Endometrial microvascular endothelial cells (primary cell): Measurements from ENCODE around the gene FAM72C. TPM values are rescaled to one million over a fixed set of nuclear protein-coding genes. Genes with fewer than 3 reads are reported as not detected.
"Not testable (repeated sequence)": the region's sequence is repeated elsewhere in the genome, so short reads cannot be mapped to it uniquely, and the experiment has no call there.

Experiments used
- in situ Hi-C: cut with HindIII; loops from 2 replicates; pipeline ENCODE4 v1.10.0; 2017; ENCODE audit warnings: low sequenced_read_pairs, low pct_unique_long_range_greater_than_20kb; ENCODE audit errors: inconsistent ontology term
- total RNA-seq: library from RNA; depleted of rRNA; stranded (reverse); fragments of >200 nt; gene quantifications from one replicate; pipeline ENCODE4 v1.2.3, GENCODE V29; 2015; ENCODE audit errors: inconsistent ontology term

The FAM72C gene
- total RNA-seq, 1 donor from 2014 or later = not detected

DNA sequence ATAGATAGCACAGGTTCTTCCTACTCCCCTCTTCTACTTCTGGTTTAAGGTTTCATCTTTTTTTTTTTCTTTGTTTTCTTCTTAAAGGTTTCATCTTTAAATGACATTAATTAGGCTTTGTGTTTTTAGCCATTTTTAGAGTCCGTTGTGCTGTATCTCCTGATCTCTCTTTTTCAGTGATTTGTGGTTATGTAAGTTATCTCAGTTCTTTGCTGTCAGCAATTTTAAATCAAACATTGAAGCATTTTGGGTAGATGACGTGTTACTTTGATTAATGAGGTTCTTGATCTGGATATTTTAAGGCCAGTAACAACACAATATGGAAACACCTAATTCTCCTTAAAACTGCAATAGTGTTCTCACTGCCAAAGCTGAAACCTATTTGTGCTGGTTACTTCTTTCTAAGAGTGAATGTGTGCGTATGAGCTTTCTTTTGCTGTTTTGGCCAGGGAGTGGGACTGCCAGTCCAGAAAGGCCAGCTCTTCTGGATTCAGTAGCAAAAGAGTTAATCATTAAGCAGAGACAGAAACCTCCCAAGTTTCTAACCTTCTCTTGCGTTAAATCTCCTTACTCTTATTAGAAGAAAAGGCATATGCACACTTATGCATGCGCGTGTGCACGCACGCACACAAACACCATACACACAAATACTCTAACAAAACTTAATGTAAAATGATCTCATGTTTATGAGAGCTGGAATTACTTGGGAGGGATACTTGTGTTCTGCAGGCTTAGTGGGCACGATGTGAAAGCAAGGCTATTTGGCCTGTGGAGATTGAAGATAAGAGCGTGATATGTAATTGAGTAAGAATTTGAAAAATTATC is 17.0 kb upstream of the FAM72C start:
- in situ Hi-C loops = not testable (repeated sequence)

DNA sequence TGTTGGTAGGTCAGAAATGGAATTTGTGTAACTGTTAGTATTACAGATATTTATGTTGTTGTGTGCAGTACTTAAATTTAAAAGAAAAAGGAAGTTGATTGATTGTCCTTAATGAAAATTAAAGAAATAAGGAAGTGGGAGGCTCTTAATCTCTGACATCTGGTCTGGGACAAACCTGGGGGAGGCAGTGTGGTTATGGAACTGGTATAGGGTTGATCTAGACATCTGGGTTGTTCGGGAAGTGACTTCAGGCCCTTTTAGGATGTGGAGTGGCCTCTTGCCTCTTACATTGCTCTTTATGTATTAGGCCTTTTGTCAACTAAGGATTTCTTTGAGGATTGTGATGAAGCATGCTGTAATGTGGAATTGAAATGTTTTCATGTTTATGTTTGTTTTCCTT is 16.1 kb upstream of the FAM72C start:
- in situ Hi-C loops = not testable (repeated sequence)

DNA sequence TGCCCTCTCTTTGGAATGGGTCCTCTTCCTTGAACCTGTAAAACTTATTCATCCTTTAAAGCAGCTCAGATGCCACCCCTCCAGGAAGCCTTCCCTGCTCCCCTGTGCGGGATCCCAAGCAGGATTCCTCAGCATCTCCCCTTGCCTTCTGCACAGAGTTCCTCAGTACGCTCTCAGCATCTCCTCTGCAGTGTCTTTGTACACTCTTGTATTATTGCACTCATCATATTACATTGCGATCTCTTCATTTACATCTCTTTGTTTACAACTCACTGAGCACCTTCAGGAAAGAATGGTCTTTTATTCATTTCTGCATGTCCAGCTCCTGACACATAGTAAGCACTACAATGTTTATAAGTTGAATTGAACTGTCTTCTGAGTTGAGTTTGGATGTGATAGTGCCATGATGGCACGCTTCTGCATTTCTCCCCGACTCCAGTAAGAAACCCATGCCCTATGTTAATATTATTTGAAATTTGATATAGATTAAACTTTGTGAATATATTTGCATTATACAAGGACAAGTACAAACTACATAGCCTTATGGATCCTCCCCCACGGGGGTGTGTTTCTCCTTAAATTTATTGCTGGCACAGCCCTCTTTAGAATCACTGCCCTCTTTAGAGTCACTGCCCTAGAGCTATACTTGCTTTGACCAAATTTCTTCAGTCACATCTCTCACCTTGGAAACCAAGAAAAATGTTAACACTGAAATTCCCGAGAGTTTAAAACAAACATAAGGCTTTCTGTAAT is 13.1 kb upstream of the FAM72C start:
- in situ Hi-C loops = not testable (repeated sequence)

DNA sequence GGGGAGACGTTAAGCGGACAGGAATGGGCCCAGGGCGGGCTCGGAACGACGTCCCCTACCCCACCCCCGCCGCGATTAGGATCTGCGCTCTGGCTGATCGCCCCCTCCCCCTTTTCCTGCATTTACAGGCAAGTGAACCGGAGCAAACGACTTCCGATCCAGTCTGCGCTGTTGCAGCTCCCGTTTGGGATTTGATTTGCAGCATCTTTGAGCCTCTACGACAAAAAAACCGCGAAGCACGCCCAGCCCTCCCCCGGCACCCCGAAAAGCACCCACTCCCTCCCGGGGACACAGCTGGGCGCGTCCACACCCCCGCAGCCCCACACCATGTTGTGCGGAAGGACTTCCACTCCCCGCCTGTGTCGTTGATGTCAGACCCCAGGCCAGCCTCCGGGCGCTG is 2.6 kb upstream of the FAM72C start:
- in situ Hi-C loops = not testable (repeated sequence)

DNA sequence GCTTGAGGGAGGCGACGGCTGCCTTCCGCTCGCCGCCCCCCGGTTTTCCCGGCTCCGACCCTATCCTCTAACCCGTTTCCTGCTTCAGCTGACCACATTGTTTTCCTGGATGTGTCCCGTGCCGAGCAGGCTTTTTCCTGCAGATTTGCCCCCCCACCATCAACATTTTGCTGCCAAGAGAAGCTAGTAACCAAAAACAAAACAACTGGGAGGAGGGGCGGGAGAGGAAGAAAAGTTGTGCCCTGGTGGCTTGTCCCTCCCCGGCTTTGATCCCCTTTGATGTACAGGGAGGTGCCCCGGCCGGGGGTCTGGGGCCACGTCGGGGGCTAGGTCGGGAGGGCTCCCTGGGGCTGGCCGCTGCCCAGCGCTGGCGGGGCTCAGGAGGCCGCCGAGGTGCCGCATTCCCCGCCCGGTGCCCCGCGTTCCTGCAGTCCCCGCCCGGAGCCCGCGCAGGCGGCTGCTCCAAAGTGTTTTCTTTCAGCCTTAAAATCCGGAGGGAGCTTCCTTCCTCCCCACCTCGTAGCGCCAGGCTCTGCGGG is 2.2 kb upstream of the FAM72C start:
- in situ Hi-C loops = not testable (repeated sequence)

DNA sequence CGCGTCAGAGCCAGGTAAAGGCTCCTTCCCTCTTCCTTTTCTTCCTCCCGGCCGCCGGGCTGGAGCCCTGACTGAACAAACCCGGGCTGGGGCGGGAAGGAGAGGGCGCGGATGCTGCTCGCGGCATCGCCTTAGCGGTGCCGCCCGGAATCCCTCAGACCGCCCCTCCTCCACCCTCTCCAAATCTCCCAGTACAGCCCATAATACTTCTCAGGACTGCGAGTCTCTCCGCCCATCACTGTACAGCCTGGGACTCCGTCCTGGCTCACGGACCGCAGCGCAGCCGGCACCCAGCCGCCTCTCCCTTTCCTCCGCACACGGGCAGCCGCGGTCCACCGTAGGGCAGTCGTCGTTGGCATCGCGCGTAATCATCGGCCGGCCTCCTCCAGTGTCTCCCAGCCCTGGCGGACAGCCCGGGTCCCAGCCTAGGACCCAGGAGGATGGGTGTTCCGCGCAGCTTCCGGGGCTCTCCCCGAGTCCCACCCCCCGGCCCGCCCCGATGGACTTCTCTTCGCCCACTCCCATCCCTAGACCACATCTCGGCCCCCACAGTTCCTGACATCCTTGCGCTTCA is 1.1 kb upstream of the FAM72C start:
- in situ Hi-C loops = not testable (repeated sequence)

DNA sequence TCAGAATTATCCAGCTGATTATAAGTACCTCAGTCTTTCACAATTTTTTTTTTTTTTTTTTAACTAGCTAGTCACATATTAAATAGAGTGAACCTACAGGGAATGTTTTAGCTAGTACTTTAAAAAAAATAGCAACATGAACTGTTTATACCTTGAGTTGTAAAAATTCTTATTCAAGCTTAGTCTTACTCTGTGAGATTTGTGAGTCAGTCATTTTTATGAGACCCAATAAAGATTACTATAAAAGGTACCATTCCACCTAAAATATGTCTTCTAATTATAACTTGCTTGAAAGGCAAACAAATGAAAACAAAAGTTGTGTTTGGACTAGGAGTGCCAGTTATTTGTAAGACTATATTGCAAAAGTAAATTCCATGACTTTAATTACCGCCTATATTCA is 5.9 kb downstream of the FAM72C start:
- in situ Hi-C loops = not testable (repeated sequence)

DNA sequence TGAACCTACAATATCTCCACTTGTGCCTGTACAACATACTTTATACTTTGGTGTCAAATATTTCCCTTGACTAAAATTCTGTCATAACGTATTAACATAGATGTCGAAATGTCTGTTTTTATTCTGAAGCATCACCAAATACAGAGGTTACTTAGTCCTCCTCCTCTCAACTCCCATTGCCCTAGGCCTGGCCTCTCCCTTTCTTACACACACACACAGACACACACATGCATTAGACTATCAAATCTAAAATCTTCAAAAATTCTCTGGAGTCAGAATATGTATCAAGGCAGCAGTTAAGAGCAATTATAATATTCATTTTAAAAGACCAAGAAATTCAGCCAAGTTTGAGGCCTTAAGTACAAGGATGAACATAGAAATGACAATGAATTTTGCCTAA is 7.5 kb downstream of the FAM72C start:
- in situ Hi-C loops = not testable (repeated sequence)

DNA sequence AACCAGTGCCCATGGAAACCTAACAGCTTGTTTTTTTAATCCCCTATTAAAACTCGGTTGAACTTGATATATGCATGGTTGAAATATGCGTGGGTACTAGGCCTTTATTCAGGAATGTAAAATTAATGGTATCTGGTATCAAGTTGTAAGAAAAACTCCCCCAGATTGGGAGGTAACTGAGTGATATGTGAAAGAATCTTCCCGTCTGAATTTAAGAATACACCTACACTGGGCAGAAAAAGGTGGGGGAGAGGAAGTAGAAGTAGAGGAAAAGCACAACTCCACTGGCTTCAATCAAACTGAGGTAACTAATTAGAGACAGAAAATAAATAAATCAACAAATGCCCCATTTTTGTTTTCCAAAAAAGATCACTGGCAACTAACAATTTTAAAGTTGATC is 15.9 kb downstream of the FAM72C start:
- in situ Hi-C loops = not testable (repeated sequence)

DNA sequence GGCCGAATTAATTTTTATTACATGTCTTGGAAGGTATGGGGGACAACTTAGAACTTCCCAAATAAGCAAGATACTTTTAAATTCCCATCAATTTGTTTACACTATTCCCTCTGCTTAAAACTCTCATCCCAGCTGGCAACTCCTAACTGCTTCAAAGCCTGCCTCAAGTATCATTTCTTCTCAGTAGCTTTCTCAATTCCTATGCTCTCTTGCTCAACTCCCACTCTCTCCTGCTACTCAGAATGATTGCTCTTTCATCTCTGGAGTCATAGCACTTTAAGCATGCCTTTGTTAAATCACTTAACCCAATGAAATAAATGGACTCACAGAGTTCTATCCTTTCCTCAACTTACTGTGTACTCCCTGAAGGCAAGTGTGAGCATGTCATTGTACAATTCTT is 18.9 kb downstream of the FAM72C start:
- in situ Hi-C loops = not testable (repeated sequence)

DNA sequence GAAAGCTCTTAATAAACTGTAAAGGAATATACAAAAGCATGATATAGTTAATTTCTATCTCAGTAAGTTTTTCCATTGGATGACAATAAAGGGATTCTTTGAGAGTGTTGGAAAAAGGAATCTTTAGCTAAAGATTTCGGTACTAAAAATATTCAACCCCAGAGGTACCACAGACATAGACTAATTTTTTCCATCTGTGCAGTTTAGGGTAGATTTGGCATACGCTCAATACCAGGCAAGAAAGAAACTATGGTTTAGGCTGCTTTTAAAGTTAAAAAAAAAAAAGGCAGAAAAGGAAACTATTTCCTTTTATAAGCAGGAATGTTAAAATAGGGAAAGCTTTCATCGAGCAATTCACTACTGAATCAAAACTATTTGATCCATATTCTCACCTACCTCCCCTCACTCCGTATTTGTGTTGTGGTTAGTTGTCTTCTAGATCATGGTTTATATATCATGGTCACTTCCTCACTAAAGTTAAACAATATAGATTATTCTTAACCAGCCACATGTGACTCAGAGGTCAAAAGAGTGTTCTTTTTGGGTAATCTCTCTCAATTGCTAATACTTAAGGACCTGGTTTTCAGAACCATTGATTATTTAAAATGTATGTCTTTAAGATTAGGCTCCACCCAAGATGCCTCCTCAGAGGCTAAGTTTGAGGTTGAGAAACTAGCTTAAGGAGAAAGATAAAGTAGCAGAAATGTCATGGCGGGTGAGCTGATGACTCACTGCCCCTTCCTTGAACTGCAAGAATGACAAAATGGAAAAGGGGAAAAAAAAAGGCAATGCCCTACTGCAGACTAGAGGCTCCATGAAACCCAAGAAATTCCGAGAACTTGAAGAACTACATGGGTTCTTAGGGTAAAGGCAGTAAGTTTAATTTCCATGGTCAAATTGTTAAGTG is 20.0 kb downstream of the FAM72C start:
- in situ Hi-C loops = not testable (repeated sequence)

DNA sequence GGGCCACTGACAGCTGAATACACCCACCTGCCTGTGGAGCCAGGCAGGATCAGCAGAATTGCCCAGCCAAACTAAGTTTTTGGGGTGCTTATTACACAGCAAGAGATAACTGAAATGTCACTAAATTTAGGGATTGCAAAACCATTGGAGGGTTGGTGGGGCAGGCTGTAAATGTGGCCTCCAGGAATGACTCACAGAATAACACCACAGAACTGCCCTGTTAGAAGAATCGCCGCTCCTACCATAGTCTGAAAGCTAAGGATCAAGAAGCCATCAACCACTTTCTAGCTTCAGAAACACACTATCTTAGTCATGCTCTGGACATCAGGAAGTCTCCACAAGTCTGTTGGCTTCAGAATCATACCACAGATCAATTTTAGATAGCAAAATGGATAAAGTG is 24.0 kb downstream of the FAM72C start:
- in situ Hi-C loops = not testable (repeated sequence)

DNA sequence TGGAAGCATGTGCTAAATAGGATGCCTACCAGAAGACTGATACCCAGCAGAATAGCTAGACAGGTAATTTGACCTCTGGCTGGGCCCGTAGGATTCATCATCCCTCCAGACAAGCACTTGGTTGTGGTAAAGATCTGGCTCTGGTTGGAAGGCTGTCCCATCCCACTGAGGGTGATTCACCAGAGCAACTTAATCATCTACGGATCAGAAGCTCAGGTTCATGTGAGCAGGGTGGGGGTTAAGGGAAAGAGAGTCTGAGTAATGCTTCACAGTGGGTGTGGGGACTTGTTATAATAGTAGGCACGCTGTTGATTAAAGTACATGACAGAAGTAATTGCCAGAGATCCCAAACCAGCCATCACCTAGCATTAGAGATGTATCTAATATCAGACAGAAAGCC is 26.5 kb downstream of the FAM72C start:
- in situ Hi-C loops = not testable (repeated sequence)

DNA sequence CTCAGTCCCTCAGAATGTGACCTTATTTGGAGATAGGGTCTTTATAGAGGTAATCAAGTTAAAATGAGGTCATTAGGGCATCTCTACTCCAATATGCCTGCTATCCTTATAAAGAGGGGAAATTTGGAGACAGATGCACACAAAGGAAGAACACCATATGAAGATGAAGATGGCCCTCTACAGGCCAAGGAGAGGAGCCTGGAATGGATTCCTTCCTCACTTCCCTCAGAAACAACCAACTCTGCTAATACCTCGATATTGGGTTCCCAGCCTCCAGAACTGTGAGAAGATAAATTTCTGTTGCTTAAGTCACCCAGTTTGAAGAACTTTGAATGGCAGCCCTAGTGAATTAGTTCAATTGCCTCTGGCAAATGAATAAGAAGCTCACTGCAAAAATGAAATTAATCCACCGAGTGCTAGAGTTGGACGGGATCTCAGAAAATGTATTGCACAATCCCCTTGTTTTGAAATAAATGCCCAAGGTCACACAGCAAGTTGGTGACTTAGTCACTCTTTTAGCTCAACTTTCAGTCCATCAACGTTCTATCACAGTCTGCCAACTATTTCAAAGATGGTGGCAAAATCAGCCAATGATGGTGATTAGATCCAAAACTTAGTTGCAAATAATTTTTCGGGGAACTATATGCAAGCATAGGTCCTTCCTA is 27.1 kb downstream of the FAM72C start:
- in situ Hi-C loops = not testable (repeated sequence)

DNA sequence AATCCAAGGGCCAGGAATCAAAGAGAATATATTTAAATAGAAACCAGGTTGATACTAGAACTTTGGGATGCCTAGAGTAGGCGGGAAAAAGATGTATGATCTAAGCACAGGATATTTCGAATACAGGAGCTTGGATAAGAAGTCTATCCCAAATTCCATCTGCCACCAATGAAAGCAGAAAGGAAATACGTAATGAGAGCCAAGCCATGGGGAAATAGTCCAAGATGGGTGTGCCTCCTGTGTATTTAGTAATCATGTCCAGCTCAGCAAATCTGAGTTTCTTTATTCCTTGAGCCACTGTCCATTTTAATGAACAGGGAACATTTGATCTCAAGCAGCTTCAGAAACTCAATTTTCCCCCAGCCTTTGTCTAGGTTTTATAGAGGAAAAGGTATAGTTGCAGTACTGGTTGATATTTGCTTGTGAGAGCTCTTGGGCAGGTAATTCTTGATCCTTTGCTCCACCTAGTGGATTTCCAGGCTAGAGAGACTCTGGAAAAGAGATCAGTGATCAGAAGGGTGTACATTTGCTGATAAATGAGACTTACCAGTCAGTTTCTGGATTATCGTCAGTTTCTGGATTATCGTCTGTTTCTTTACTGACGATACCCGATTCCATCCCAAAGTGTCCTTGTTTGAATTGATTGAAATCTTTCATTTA is 28.3 kb downstream of the FAM72C start:
- in situ Hi-C loops = not testable (repeated sequence)

DNA sequence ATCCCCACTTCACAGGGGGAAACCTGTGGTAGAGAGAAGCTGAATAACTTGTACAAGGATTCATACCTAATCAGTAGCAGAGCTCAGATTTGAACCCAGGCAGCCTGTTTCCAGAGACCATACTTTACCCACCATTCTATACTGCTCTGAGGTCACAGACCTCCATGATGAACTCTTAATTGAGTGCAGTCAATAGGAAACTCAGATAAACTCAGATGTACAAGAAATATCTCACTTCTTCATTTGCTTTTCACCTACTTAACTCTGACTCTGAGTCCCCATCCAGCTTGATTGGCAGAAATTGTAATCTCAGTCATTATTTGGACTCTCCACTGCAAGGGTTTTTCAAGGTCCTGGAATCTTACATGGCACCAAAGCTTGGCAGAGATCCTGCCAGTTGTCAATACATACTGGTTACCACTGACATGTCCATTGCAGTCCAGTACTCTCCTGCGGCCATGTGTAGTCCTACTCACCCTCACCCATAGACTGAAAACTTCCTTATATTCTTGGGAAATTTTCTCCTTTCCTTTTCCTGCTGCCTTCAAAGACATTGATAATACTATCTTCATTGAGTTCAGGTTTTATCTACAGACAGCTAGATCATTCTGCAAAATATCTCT is 29.4 kb downstream of the FAM72C start:
- in situ Hi-C loops = not testable (repeated sequence)

DNA sequence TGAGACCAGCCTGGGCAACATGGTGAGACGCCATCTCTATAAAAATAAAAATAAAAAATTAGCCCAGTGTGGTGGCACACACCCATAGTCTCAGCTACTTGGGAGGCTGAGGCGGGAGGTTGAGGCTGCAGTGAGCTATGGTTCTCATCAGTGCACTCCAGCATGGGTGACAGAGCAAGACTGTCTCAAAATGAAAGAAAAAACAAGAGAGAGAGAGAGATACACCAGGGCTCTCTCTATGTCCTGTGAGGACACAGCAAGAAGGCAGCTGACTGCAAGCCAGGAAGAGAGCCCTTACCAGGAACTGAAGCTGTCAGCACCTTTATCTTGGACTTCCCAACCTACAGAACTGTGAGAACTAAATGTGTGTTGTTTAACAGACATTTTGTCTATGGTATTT is 32.1 kb downstream of the FAM72C start:
- in situ Hi-C loops = not testable (repeated sequence)
